ENCODE measurements around the gene DOCK2. TPM values are rescaled to one million over a fixed set of nuclear protein-coding genes. Genes with fewer than 3 reads are reported as not detected.

Gene DOCK2
- total RNA-seq, 2 donors from 2014 or later, result 32.1 to 40.3 TPM

- TF ChIP-seq CTCF (IDR thresholded peaks at IDR 0.05), result no peak
- no peaks in the 10 kb centered on the region for H3K36me3 ChIP-seq
- no peak overlapping the region for H3K27ac ChIP-seq
- no peaks in the 10 kb centered on the region for H3K9me3 ChIP-seq
- H3K4me1 ChIP-seq (ENCODE audit: control insufficient read depth in 1 of 2, low read depth in 2 of 2), result no peaks in the 10 kb centered on the region
- H3K4me3 ChIP-seq, result no peak overlapping the region
- H3K27me3 ChIP-seq (replicated peaks; ENCODE audit: insufficient read depth), result no peaks in the 10 kb centered on the region
- ATAC-seq (ENCODE audit: insufficient number of reproducible peaks, low FRiP score, low read depth) (no peak), DNase-seq (ENCODE audit: low spot score) (no peak)
Measured at GRCh38 chr5:169933127-169933526, 296.1 kb downstream of the DOCK2 start.

- H3K4me1 ChIP-seq (ENCODE audit: control insufficient read depth in 1 of 2, low read depth in 2 of 2), result no peaks in the 10 kb centered on the region
- no peaks in the 10 kb centered on the region for H3K9me3 ChIP-seq
- no peak for TF ChIP-seq CTCF (IDR thresholded peaks at IDR 0.05)
- no peak overlapping the region for H3K27ac ChIP-seq
- H3K36me3 ChIP-seq, result no peaks in the 10 kb centered on the region
- no peak for DNase-seq (ENCODE audit: low spot score)
- ATAC-seq (ENCODE audit: insufficient number of reproducible peaks, low FRiP score, low read depth), result no peak
- H3K4me3 ChIP-seq, result no peak overlapping the region
- no peaks in the 10 kb centered on the region for H3K27me3 ChIP-seq (replicated peaks; ENCODE audit: insufficient read depth)
Measured at GRCh38 chr5:169933616-169934015, 296.5 kb downstream of the DOCK2 start.

GRCh38 chr5:169934990-169935389 is 297.9 kb downstream of the DOCK2 start:
- H3K36me3 ChIP-seq, result no peaks in the 10 kb centered on the region
- ATAC-seq (ENCODE audit: insufficient number of reproducible peaks, low FRiP score, low read depth) (no peak), DNase-seq (ENCODE audit: low spot score) (no peak)
- H3K9me3 ChIP-seq, result no peaks in the 10 kb centered on the region
- H3K4me3 ChIP-seq, result no peak overlapping the region
- no peak overlapping the region for H3K27ac ChIP-seq
- TF ChIP-seq CTCF (IDR thresholded peaks at IDR 0.05), result no peak
- no peaks in the 10 kb centered on the region for H3K27me3 ChIP-seq (replicated peaks; ENCODE audit: insufficient read depth)
- no peaks in the 10 kb centered on the region for H3K4me1 ChIP-seq (ENCODE audit: control insufficient read depth in 1 of 2, low read depth in 2 of 2)

GRCh38 chr5:169935762-169936161 is 298.7 kb downstream of the DOCK2 start:
- Histone ChIP-seq H3K4me3 (no peak overlapping the region), H3K27ac (no peak overlapping the region), H3K27me3 (replicated peaks; ENCODE audit: insufficient read depth) (no peaks in the 10 kb centered on the region), H3K9me3 (no peaks in the 10 kb centered on the region), H3K36me3 (no peaks in the 10 kb centered on the region), H3K4me1 (ENCODE audit: control insufficient read depth in 1 of 2, low read depth in 2 of 2) (no peaks in the 10 kb centered on the region)
- no peak for DNase-seq (ENCODE audit: low spot score)
- TF ChIP-seq CTCF (IDR thresholded peaks at IDR 0.05), result no peak
- ATAC-seq (ENCODE audit: insufficient number of reproducible peaks, low FRiP score, low read depth), result no peak

GRCh38 chr5:169938439-169938838 is 301.4 kb downstream of the DOCK2 start:
- no peak for TF ChIP-seq CTCF (IDR thresholded peaks at IDR 0.05)
- H3K27me3 ChIP-seq (replicated peaks; ENCODE audit: insufficient read depth), result no peaks in the 10 kb centered on the region

More at GRCh38 chr5:169938439-169938838, 301.4 kb downstream of the DOCK2 start:
- Histone ChIP-seq H3K9me3 (no peaks in the 10 kb centered on the region), H3K36me3 (no peaks in the 10 kb centered on the region), H3K4me3 (no peak overlapping the region), H3K27ac (no peak overlapping the region), H3K4me1 (ENCODE audit: control insufficient read depth in 1 of 2, low read depth in 2 of 2) (no peaks in the 10 kb centered on the region)
- ATAC-seq (ENCODE audit: insufficient number of reproducible peaks, low FRiP score, low read depth) (no peak), DNase-seq (ENCODE audit: low spot score) (no peak)
